ENCODE data around the gene VMP1. TPM values are rescaled to one million over a fixed set of nuclear protein-coding genes. Genes with fewer than 3 reads are reported as not detected.

VMP1 gene
- total and polyA plus RNA-seq, 2 of the 13 experiments (the other 11 are each of a cell fraction or from before 2014, with no cell fraction given) = 186 to 271 TPM

- TF ChIP-seq AFF4 (CRISPR knock-in tag; IDR thresholded peaks at IDR 0.05) (peak; percentile 98; the same call in 1 of the 2 replicates), ZNF747 (CRISPR knock-in tag; IDR thresholded peaks at IDR 0.05; ENCODE audit: borderline replicate concordance) (peak; percentile 87; the same call in 1 of the 2 replicates), ETV6 (CRISPR knock-in tag; conservative IDR thresholded peaks at IDR 0.05) (peak; percentile 95), ONECUT2 (CRISPR knock-in tag; IDR thresholded peaks at IDR 0.05) (no peak), ZNF557 (CRISPR knock-in tag; IDR thresholded peaks at IDR 0.05) (0 out of 2 replicates have a peak, but pooled peaks have one; percentile 58), ZSCAN21 (CRISPR knock-in tag; IDR thresholded peaks at IDR 0.05; ENCODE audit: borderline replicate concordance) (peak; percentile 75; the same call in 1 of the 2 replicates), HOMEZ (CRISPR knock-in tag; IDR thresholded peaks at IDR 0.05; ENCODE audit: low read depth) (peak; percentile 96), ASH2L (IDR thresholded peaks at IDR 0.05; ENCODE audit: insufficient read length, low read depth, low read length) (peak; percentile 96), CBX1 (IDR thresholded peaks at IDR 0.05; ENCODE audit: low read depth) (peak; percentile 76), ZNF713 (CRISPR knock-in tag; IDR thresholded peaks at IDR 0.05) (no peak), SETDB1 (CRISPR knock-in tag; IDR thresholded peaks at IDR 0.05; ENCODE audit: borderline replicate concordance) (no peak), RCOR2 (CRISPR knock-in tag; IDR thresholded peaks at IDR 0.05) (peak; percentile 95), ZFP36L1 (CRISPR knock-in tag; IDR thresholded peaks at IDR 0.05) (no peak; the same call in 1 of the 2 replicates), POGZ (CRISPR knock-in tag; IDR thresholded peaks at IDR 0.05) (peak; percentile 79), TIGD3 (CRISPR knock-in tag; IDR thresholded peaks at IDR 0.05; ENCODE audit: borderline replicate concordance) (no peak), ZNF17 (CRISPR knock-in tag; IDR thresholded peaks at IDR 0.05) (no peak), CHD2 (IDR thresholded peaks at IDR 0.05; ENCODE audit: low read depth, low read length) (no peak), ZBTB4 (CRISPR knock-in tag; IDR thresholded peaks at IDR 0.05; ENCODE audit: borderline replicate concordance) (peak; percentile 67; the same call in 1 of the 2 replicates), SOX5 (CRISPR knock-in tag; IDR thresholded peaks at IDR 0.05; ENCODE audit: borderline replicate concordance) (peak; percentile 98)
Measured at GRCh38 chr17:59786536-59787319, 79.3 kb downstream of the VMP1 start (continued).
